ENCODE results near the gene DDX17.

The DDX17 gene

DNA sequence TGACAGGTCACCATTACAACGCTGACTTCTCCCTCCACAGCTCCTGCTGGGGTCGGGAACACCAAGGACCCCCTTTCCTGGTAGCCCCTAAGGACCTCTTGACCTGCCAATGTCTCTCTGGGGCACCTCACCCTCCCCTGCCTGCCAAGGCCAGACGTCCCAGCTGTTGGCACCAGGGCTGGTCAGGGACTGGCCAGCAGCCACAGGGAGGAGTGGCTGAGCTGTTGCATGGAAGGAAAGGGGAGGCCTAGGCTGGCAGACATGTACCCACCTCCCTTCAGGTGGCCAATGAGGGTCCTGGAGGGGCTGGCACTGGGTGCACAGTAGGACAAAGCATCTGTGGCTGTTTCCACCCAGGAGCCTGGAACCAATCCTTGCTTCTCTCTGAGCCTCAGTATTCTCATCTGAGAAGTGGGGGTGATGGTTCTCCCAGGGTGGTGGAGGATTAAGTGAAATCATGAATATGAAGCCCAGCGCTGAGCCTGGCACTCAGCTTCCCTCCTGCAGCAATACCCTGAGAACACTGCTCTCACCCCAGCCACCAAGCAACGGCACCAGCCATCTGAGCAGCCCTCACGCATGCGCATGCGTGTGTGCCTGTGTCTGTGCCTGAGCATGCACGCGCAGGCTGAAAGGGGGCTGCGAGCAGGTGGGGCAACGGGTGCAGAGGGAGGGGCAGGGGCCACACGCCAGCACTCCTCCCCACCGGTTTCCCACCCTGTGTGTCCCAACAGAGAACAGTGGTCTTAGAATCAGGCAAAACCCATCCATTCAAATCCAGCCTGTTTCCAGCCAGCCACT is 57.0 kb downstream of the DDX17 start:
- DNase-seq (ENCODE audit: low spot score) = no peak

- no peak for DNase-seq (ENCODE audit: low spot score)
Observed at GRCh38 chr22:38446018-38446601, 60.0 kb downstream of the DDX17 start.

- DNase-seq (ENCODE audit: low spot score) = no peak
Observed at GRCh38 chr22:38444783-38445182, 61.3 kb downstream of the DDX17 start.

DNA sequence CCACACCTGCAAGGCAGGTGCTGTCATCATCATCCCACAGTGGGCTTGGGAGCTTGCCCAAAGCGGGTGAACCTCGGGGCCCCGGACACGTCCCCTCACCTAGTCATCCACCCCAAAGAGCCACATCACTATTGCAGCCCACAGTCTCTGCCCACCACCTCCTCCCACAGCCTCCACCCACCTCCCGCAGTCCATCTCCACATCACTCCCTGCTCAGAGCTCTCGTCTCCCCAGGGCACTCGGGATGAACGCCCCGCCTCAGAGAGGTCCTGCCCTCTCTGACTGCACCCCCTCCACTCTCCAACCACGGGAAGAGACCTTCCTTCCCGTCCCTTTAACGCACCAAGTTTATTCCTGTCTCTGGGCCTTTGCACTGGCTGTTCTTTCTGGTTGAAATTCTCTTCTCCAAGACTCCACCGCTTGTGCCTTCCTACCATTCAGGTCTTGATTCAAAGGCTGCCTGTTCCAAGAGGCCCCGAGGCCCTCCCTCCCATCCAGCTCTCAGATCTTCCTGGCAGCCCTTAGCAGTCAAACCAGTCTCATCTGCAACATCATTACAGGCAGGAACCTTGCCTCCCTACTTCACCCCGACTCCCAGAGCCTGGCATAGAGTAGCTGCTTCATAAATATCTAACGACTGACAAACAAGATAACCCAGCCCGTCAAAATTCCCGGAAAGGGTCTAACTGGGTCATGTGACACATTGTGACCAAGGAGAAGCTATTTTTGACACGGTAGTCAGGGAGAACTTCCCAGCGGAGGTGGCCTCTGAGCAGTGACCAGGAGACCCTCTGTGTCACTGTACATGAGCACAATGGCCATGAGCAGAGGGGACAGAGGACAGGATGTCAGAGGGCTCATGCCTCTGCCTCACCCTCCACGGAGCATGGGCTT is 62.2 kb downstream of the DDX17 start:
- DNase-seq (ENCODE audit: low spot score) = no peak

- no peak for DNase-seq (ENCODE audit: low spot score)
Observed at GRCh38 chr22:38442967-38443627, 63.0 kb downstream of the DDX17 start.

DNA sequence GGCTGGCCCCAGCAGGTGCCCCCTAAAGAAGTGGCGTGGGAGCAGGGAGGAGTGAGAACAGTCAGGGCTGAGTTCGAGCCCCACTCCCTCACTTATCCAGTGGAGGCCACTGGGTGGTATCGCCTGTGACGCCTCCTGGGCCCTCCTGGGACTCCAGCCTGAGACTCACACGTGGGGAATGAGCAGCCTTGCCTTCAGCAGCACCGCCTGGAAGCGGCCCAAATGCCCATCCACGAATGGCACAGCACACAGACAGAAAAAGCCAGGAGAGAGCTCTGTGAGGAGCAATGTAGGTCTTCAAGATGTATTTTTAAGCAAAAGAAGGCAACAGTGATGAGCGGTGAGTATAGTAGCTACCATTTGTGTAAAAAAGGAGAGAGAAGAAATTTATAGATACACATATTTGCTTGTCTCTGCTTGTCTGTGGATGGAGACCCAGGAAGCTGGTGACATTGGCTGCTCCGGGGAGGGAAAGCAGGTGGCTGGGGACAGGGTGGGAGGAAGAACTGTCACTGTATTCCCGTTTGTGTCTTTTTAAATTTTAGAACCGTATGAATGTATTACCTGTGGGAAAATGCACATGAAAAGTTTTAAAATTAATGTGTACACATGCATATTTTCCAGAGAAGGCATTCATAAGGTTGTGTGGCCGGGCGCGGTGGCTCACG is 64.4 kb downstream of the DDX17 start:
- DNase-seq (ENCODE audit: low spot score) = no peak

DNA sequence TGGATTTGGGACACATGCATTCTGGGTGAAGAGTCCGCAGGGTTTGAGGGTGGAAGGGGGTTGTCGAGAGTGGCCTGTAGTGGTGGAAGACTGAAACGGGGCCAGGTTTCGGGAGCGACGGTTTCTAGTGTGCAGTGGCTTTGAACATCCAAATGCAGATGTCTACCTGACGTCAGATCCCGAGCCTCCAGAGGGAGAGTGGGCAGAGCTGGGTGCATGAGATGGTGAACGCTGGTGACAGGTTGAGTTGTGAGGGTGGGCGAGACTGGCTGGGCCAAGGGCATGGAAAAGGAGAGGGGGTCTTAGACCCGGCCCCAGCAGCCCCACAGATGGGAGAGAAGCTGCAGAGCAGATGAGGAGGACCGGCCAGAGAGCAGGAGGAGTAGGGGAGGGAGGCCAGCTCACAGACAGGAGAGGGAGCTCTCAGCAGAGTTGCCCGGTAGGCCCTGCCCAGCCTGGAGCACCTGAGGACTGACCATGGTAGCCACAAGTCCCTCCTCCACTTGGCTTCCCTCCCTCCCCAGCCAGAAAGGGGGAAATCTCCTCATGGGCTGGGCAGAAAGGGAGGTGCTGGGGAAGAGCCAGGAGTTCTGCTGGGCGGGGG is 65.3 kb downstream of the DDX17 start:
- DNase-seq (ENCODE audit: low spot score) = no peak

DNA sequence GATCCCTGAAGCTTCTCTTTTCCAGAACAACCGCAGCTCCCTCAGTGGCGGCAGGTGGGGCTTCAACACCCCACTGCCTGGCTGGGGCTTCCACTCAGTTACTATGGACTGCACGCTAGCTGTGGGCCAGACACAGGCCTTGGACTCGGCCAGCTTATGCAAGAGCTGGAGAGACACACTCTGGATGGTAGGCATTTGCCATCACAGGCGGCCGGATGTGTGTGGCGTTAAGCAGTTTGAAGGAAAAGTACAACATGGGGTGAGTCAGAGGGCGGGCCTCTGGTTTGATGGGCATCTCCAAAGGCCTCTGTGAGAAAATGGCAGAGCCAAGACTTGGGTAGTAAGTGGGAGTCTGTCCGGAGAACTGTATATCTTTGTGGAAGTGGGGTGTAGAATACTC is 68.7 kb downstream of the DDX17 start:
- no peak for DNase-seq (ENCODE audit: low spot score)

GRCh38 chr22:38436629-38437395 is 69.3 kb downstream of the DDX17 start:
- DNase-seq (ENCODE audit: low spot score) = no peak

- no peak for DNase-seq (ENCODE audit: low spot score)
Observed at GRCh38 chr22:38435965-38436364, 70.1 kb downstream of the DDX17 start.

GRCh38 chr22:38435010-38435409 is 71.1 kb downstream of the DDX17 start:
- no peak for DNase-seq (ENCODE audit: low spot score)

DNA sequence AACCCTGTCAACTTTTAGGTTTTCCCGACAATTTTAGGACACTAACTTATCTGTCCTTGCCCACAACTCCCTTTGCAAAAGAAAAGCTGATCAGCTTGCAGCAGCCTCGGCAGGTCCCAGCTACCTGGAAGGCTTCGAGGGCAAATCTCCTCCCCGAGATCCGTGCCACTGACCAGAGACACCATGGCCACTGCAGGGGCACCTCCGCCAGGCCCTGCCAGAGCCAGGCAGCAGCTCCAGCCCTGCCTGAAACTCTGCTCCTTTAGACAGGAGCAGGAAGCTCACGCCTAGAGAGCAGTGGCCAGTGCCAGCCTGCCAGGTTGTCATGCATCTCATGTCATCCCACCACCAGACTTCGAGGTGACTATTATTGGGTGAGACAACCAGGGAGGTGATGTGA is 72.2 kb downstream of the DDX17 start:
- DNase-seq (ENCODE audit: low spot score) = no peak
